Stimulated activated CD4-positive, alpha-beta T cell treated with anti-CD3 and anti-CD28 coated beads, Interleukin-12 subunit alpha, Interleukin-12 subunit beta, amount 100 ng/mL, for 24 hours (primary cell): Measurements from ENCODE around the gene NUDT16L1.

ENCODE experiments used
- DNase-seq, 2 experiments: peaks; one replicate each; pipeline ENCODE4 v3.0.0-alpha.2; 2020; ENCODE audit warnings: low read depth in 2 of 2

The NUDT16L1 gene

GRCh38 chr16:4693296-4693955 is at the start of gene NUDT16L1:
NUDT16L1 (plus strand) TSS chr16:4693562; CDS start chr16:4693727, 165 bp downstream.
- peak; percentile 93 to 95 for DNase-seq

GRCh38 chr16:4646773-4647643 is 46.4 kb upstream of the NUDT16L1 start:
- no peak for DNase-seq

DNA sequence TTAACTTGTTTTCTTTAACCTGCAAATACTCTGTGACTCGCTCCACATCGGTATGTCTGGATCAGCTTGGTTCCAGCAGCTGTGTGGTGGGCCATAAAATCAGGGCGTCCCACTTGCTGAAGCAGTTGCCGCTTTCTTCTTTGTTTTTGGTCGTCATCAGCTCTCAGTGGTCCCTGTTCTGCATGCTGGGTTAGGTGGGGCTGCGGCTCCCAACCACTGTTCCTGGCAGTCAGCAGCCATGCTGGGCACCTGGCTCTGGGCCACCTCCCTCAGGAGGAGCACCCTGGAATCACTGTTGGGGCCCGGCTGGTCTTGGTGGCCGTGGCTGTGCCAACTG is 45.8 kb upstream of the NUDT16L1 start:
- DNase-seq, result no peak

DNA sequence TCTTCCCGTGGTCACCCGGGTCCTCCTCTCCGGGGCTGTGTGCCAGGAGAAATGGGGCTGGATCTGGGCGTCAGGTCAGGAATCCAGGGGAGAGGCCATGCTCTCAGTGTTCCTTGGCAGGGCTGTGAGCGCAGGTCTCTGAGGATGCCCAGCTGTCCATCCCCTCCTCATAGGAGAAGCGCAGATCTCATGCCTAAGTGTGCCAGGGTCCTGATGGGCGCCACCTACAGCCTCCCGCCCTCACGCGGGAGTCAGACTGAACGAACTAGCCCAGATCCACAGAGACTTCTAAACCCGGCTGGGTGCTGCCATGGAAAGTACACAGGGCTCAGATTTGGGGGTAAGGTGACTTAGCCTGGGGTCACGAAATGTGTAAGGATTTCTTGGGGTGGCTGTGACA is 44.4 kb upstream of the NUDT16L1 start:
- DNase-seq, result no peak

- DNase-seq, result no peak
These were observed 43.5 kb upstream of the NUDT16L1 start for GRCh38 chr16:4649744-4650442.

DNA sequence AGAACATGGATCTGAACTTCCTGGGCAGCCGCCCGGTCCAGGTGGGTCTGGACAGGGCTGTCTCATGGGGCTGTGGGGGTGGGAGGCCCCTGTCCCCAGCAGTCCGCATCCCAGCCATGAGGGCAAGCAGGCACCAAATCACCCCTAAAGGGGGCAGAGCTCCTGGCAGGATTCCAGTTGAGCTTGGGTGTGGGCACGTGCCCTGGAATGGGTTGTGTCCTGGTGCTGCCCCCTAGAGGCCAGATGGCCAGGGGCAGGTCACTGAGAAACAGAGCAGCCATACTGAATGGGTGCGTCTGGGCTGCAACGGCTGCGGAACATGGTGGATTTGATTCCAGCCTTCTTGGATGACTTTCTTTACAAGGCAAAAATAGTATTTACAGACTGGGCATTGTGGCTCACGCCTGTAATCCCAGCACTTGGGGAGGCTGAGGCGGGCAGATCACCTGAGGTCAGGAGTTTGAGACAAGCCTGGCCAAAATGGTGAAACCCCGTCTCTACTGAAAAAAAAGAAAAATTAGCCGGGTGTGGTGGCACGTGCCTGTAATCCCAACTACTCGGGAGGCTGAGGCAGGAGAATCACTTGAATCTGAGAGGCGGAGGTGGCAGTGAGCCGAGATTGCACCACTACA is 42.8 kb upstream of the NUDT16L1 start:
- peak; percentile 46 to 72 for DNase-seq

DNA sequence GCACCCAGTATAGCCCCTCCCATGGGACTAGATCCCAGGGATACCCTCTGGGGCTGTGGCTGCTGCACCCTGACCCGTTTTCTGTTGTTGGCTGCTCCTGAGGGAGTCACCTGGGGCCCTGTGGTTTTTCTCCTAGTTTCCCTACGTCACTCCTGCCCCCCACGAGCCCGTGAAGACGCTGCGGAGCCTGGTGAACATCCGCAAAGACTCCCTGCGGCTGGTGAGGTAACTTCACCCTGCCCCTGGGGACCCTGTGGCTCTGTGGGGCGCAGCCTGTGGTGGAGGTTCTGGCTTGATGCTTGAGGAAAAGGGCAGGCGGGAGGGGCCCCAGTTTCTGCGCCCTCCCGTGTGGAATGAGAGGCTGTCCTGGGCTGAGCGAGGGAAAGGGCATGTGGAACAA is 41.5 kb upstream of the NUDT16L1 start:
- DNase-seq, result no peak

GRCh38 chr16:4652561-4652960 is 40.8 kb upstream of the NUDT16L1 start:
- no peak for DNase-seq

- DNase-seq, result no peak
These were observed 39.1 kb upstream of the NUDT16L1 start for GRCh38 chr16:4654011-4654963.

DNA sequence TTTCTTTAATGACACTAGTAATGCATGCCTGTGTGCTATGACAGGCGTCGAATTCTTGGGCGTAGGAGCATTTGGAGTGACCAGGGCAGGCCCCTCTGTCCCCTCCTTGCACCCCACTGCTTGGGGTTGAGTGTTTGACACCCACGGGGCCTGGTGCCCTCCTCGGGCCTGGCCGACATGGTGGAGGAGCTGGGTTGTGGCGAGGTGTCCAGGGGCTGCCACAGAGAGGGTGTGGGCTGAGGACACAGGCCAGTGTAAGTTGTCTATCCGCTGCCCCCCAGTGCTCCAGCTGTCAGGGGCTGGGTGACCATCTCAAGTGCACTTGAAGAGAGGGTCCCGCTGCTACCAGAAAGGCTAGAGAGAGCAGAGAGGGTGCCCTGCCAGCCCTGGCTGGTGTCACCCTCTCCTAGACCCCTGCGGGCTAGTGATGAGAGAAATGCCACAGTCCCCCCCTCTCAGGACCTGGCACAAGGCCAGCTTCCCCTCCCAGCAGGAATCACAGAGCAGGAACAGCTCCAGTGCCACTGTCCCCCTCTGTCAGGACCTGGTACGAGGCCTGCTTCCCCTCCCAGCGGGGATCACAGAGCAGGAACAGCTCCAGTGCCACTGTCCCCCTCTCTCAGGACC is 38.3 kb upstream of the NUDT16L1 start:
- no peak for DNase-seq

DNA sequence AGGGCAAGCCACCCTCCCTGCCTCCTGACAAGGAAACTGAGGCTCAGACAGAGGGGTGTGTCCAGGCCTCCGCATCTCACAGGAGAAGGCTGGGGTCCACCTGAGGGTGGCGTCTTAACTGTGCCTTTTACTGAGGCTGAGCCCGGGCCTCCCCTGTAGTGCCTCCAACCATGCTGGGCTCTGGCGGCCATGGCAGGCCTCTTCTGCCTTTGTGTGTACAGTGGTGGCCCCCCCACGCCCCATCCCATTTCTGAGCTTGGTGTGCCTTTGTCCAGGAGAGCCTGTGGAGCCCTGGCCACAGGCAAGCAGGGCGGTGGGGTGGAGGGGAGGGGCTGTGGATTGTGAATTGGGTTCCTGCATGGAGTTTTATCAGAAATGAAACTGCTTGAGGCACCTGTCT is 37.6 kb upstream of the NUDT16L1 start:
- DNase-seq, result no peak

DNA sequence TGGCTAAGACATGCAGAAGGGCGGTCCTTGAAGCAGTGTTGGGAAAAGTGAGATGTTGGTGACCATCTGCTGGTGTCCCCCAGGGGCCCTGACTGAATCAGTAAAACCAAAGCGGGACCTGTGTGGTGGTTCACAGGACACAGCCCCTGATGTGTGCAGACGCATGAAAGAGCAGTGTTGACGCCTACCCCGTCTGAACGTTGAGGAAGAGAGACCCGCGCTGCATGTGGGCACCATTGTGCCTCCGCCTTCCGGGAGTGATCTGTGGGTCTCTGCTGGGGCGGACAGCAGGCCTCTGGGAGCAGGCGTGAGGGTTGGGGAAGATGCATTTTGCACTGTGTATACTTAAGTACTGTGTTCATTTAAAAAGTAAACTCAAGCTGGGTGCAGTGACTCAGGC is 37.1 kb upstream of the NUDT16L1 start:
- no peak for DNase-seq

DNA sequence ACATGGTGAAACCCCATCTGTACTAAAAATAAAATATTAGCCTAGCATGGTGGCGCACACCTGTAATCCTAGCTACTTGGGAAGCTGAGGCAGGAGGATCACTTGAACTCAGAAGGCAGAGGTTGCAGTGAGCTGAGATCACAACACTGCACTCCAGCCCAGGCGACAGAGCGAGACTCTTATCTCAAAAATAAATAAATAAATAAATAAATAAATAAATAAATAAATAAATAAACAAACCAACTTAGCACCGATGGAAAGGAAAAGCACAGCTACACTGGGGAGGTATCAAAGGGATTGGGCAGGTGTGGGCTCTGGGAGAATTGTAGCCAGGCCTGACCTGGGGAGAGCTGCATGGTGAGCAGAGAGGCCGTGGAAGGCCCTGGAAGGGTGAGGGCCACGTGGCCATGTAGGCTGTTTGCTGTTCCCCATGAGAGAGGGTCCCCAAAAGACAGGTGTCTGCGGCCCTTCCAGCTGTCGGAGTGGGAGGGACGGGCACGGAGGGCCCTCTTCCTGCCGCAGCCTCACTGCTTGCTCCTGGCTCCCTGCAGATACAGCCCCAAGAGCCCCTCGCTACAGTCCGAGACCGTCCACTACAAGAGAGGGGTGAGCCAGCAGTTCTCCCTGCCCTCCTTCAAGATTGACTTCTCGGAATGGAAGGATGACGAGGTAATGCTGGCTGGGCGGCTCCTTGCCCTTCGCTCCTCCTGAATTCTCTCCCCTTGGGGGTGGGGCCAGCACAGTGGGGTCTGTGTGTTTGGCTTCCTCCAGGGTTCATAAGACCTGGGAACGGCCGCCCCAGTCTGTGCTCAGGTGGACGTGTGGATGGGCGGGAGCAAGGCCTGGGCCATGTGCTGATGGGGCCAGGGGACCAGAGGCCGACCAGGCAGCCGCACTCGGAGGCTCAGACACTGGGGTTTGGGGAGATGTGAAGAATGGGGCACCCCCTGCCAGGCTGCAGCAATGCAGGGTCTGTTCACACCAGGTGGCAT is 36.4 kb upstream of the NUDT16L1 start:
- no peak for DNase-seq

DNA sequence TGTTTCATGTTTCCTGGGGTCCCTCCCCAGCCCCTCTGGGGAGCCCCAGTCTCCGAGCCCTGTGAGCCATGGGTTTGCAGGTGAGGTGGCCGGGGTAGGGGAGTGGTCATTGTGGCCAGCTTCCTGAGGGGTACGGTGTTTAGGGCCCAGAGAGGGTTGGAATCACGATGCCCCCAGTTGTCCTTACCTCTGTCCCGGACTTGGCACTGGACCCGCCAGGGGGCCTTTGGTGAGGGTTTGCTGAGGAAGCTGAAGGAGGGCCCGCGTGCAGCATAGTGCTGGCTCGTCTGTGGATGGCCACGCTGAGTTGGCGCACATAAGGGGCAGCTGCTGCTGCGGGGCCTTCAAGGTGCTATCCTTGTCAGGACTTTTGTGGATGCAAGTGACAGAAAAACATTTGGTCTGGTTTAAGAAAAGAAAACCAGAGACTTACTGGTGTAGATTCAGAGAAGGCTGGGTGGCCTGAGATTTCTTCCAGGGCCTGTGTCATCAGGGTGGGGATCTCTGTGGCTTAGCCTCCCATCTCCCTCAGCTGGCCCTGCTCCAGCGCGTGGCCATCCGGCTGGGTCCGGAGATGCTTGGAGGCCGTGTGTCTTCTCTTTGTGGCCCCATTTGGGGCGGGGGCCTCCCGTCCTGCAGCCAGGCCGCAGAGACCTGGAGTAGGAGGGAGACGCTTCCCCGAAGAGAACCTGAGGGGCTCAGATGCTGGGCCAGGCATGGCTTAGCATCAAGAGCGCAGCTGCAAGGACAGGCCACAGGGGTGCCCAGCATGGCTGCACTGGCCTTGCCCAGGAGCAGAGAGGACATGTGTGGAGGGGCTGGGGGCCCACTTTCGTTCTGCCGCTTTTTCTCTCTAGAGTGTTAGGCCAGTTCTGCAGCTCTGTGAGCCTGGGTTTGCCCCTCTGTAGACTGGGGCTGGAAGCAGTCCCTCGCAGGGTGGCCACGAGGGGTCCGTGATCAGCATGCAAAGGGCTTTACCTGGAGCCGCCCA is 33.7 kb upstream of the NUDT16L1 start:
- DNase-seq, result no peak

- DNase-seq, result peak; percentile 40 to 70
These were observed 32.8 kb upstream of the NUDT16L1 start for GRCh38 chr16:4660454-4661007.

DNA sequence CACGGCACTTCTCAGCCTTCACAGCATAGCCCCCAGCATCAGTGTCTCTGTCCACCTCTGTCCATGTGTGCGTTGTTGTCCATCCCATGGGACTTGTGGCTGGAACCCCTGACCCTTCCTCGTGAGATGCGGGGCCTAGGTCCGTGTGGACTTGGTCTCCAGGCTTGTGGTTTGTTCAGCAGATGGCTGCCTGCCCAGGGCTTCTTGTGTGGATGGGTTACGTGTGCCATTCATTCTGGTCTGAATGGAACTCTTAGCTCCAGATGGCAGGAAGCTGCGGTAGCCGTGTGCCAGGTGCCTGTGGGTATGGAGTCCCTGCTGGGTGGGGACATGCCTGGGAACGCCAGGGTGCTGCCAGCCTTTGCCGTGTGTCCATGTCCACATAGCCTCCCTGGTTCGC is 31.7 kb upstream of the NUDT16L1 start:
- no peak for DNase-seq

GRCh38 chr16:4663465-4663776 is 29.9 kb upstream of the NUDT16L1 start:
- DNase-seq, result no peak
